ENCODE results near the gene DYRK1A.

Gene DYRK1A

GRCh38 chr21:37383086-37383485 lies 16.5 kb downstream of the DYRK1A start:
- Histone ChIP-seq H3K27me3 (replicated peaks; ENCODE audit: control insufficient read depth, insufficient read depth, low read length) (no peaks in the 10 kb centered on the region), H3K36me3 (ENCODE audit: control insufficient read depth, insufficient read depth, low read length) (peaks cover 2% of the 10 kb centered on the region; the same call in 1 of the 2 replicates), H3K4me3 (replicated peaks; ENCODE audit: low read depth, low read length) (no peak overlapping the region)
- DNase-seq (ENCODE audit: extremely low read depth, insufficient read length) = no peak
- no peak for TF ChIP-seq CTCF (IDR thresholded peaks at IDR 0.05; ENCODE audit: insufficient read depth, low read length, poor library complexity, severe bottlenecking)

GRCh38 chr21:37383784-37384311 lies 17.3 kb downstream of the DYRK1A start:
- TF ChIP-seq CTCF (IDR thresholded peaks at IDR 0.05; ENCODE audit: insufficient read depth, low read length, poor library complexity, severe bottlenecking) = no peak
- DNase-seq (ENCODE audit: extremely low read depth, insufficient read length) = no peak
- peaks cover 2% of the 10 kb centered on the region; the same call in 1 of the 2 replicates for H3K36me3 ChIP-seq (ENCODE audit: control insufficient read depth, insufficient read depth, low read length)
- H3K27me3 ChIP-seq (replicated peaks; ENCODE audit: control insufficient read depth, insufficient read depth, low read length) = no peaks in the 10 kb centered on the region
- H3K4me3 ChIP-seq (replicated peaks; ENCODE audit: low read depth, low read length) = no peak overlapping the region

- Histone ChIP-seq H3K27me3 (replicated peaks; ENCODE audit: control insufficient read depth, insufficient read depth, low read length) (no peaks in the 10 kb centered on the region), H3K36me3 (ENCODE audit: control insufficient read depth, insufficient read depth, low read length) (peaks cover 2% of the 10 kb centered on the region; the same call in 1 of the 2 replicates), H3K4me3 (replicated peaks; ENCODE audit: low read depth, low read length) (no peak overlapping the region)
- no peak for DNase-seq (ENCODE audit: extremely low read depth, insufficient read length)
- no peak for TF ChIP-seq CTCF (IDR thresholded peaks at IDR 0.05; ENCODE audit: insufficient read depth, low read length, poor library complexity, severe bottlenecking)
Measured at GRCh38 chr21:37384416-37384815, 17.8 kb downstream of the DYRK1A start.

GRCh38 chr21:37385179-37385765 lies 18.7 kb downstream of the DYRK1A start:
- peaks cover 2% of the 10 kb centered on the region; the same call in 1 of the 2 replicates for H3K36me3 ChIP-seq (ENCODE audit: control insufficient read depth, insufficient read depth, low read length)

DNA sequence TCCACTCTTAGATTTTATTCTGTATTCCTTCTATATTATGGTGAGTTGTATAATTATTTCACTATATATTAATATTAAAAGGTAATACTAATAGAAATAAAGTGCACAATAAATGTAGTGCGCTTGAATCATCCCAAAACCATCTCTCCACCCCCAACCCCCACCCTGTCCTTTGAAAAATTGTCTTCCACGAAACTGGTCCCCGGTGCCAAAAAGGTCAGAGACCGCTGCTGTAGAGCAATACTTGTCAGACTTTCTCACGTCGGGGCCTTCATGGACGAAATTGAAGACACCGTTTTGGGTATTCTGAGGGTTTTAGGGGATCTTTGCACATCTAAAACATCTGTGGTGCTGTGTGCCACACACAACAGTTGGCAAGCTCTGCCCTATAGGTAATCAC lies 19.6 kb downstream of the DYRK1A start:
- TF ChIP-seq CTCF (IDR thresholded peaks at IDR 0.05; ENCODE audit: insufficient read depth, low read length, poor library complexity, severe bottlenecking) = no peak

More at GRCh38 chr21:37385179-37385765, 18.7 kb downstream of the DYRK1A start:
- no peak for TF ChIP-seq CTCF (IDR thresholded peaks at IDR 0.05; ENCODE audit: insufficient read depth, low read length, poor library complexity, severe bottlenecking)
- DNase-seq (ENCODE audit: extremely low read depth, insufficient read length) = no peak
- H3K27me3 ChIP-seq (replicated peaks; ENCODE audit: control insufficient read depth, insufficient read depth, low read length) = no peaks in the 10 kb centered on the region
- no peak overlapping the region for H3K4me3 ChIP-seq (replicated peaks; ENCODE audit: low read depth, low read length)

More for the DNA sequence above, 19.6 kb downstream of the DYRK1A start:
- no peaks in the 10 kb centered on the region for H3K27me3 ChIP-seq (replicated peaks; ENCODE audit: control insufficient read depth, insufficient read depth, low read length)
- H3K36me3 ChIP-seq (ENCODE audit: control insufficient read depth, insufficient read depth, low read length) = no peaks in the 10 kb centered on the region; the same call in 1 of the 2 replicates
- H3K4me3 ChIP-seq (replicated peaks; ENCODE audit: low read depth, low read length) = no peak overlapping the region
- no peak for DNase-seq (ENCODE audit: extremely low read depth, insufficient read length)

Data from GM06990 (cell line).